Endothelial cell of umbilical vein (primary cell): ENCODE results near the gene MRPS11. TPM values are rescaled to one million over a fixed set of nuclear protein-coding genes. Genes with fewer than 3 reads are reported as not detected.

Source experiments
- BruUV-seq: library from RNA; stranded (reverse); fragments of 400-500 nt; replicated peaks from 2 replicates; lab custom pipeline; 2021; lab: Mats Ljungman, UMichigan
- CTCF ChIA-PET: fragments of 300-600, 350-600 bp; sonication (Branson Sonifier 250); formaldehyde crosslinking; loops from one replicate; lab custom pipeline; 2021; ENCODE audit warnings: antibody characterized with exemption, inconsistent platforms; lab: Charles Lee
- POLR2A ChIA-PET: fragments of 300-600, 350-600 bp; sonication (Branson Sonifier 250); formaldehyde crosslinking; loops from one replicate; lab custom pipeline; 2021; ENCODE audit warnings: antibody characterized with exemption, inconsistent platforms; lab: Charles Lee
- DNase-seq: peaks from one replicate; pipeline ENCODE4 v3.0.0-alpha.2; 2011; ENCODE audit warnings: low read depth, low spot score
- FAIRE-seq: peaks from 2 replicates; lab custom pipeline; 2011; peaks lifted over from hg19 to GRCh38; lab: Jason Lieb, UNC
- H2AFZ ChIP-seq: 2 replicates; pipeline ENCODE4 v1.6.0; 2012; ENCODE audit warnings: low read depth, low read length, control low read depth, inconsistent platforms
- H3K27ac ChIP-seq: 2 replicates; pipeline ENCODE4 v1.5.1; 2011; ENCODE audit warnings: low read depth, mild to moderate bottlenecking, control low read depth, low read length, moderate library complexity; ENCODE audit not compliant: insufficient read depth
- H3K27me3 ChIP-seq, 2 experiments: 2 replicates each; pipeline versions ENCODE4 v1.6.0 to v1.6.1; 2011; ENCODE audit warnings: low read length in 2 of 2, mixed read lengths in 1 of 2; ENCODE audit not compliant: control insufficient read depth in 2 of 2, insufficient read depth in 2 of 2
- H3K36me3 ChIP-seq, 2 experiments: 2 replicates in 1 of 2; 3 replicates in 1 of 2; pipeline ENCODE4 v1.5.1; 2011; ENCODE audit warnings: low read length in 2 of 2, mild to moderate bottlenecking in 1 of 2, moderate library complexity in 1 of 2; ENCODE audit not compliant: control insufficient read depth in 2 of 2, insufficient read depth in 2 of 2; ENCODE audit errors: extremely low read depth in 1 of 2
- H3K4me1 ChIP-seq: 3 replicates; pipeline ENCODE4 v1.5.1; 2011; ENCODE audit warnings: mild to moderate bottlenecking, low read length; ENCODE audit not compliant: control insufficient read depth, insufficient read depth; ENCODE audit errors: extremely low read depth
- H3K4me2 ChIP-seq: 2 replicates; pipeline ENCODE4 v1.6.1; 2011; ENCODE audit warnings: low read length, control low read depth, mixed read lengths; ENCODE audit not compliant: insufficient read depth
- H3K4me3 ChIP-seq, 3 experiments: fragments of 200-600 bp in 1 of 3; sonication (generic), shearing (Covaris generic) in 1 of 3; replicated peaks in 1 of 3; 2 replicates each; pipeline ENCODE4 v1.5.1; 2011 to 2016; ENCODE audit warnings: control low read depth in 3 of 3, low read length in 3 of 3, mild to moderate bottlenecking in 2 of 3, inconsistent platforms in 1 of 3, low read depth in 1 of 3, moderate library complexity in 1 of 3; ENCODE audit not compliant: insufficient read depth in 1 of 3
- H3K79me2 ChIP-seq: 2 replicates; pipeline ENCODE4 v1.6.0; 2012; ENCODE audit warnings: low read length, inconsistent platforms; ENCODE audit not compliant: control insufficient read depth, insufficient read depth
- H3K9ac ChIP-seq: replicated peaks from 2 replicates; pipeline ENCODE3; 2011; ENCODE audit warnings: low read length, control low read depth; ENCODE audit not compliant: insufficient read depth; ENCODE audit errors: extremely low read depth
- H3K9me1 ChIP-seq: replicated peaks from 3 replicates; pipeline ENCODE4 v1.6.0; 2011; ENCODE audit warnings: mild to moderate bottlenecking, low read length; ENCODE audit not compliant: control insufficient read depth, insufficient read depth; ENCODE audit errors: extremely low read depth
- H3K9me3 ChIP-seq: replicated peaks from 2 replicates; pipeline ENCODE4 v1.5.1; 2012; ENCODE audit warnings: low read length, inconsistent platforms; ENCODE audit not compliant: control insufficient read depth, insufficient read depth
- H4K20me1 ChIP-seq: replicated peaks from 2 replicates; pipeline ENCODE3; 2011; ENCODE audit warnings: mild to moderate bottlenecking, low read length; ENCODE audit not compliant: control insufficient read depth, insufficient read depth; ENCODE audit errors: extremely low read depth
- EZH2 ChIP-seq: IDR thresholded peaks from 2 replicates; pipeline ENCODE4 v1.6.1; 2012; ENCODE audit warnings: borderline replicate concordance, low read depth, mild to moderate bottlenecking, moderate library complexity, low read length, inconsistent platforms; ENCODE audit not compliant: severe bottlenecking
- FOS ChIP-seq: IDR thresholded peaks from 2 replicates; pipeline ENCODE4 v1.6.1; 2011; ENCODE audit warnings: mild to moderate bottlenecking, low read length, moderate library complexity, borderline replicate concordance; ENCODE audit not compliant: insufficient read depth
- GATA2 ChIP-seq: IDR thresholded peaks from 2 replicates; pipeline ENCODE4 v1.7.0; 2011; ENCODE audit warnings: low read depth, mild to moderate bottlenecking, moderate library complexity, mixed read lengths, low read length; ENCODE audit not compliant: insufficient read length, insufficient read depth
- JUN ChIP-seq: IDR thresholded peaks from 2 replicates; pipeline ENCODE4 v1.6.1; 2011; ENCODE audit warnings: borderline replicate concordance, low read depth; ENCODE audit not compliant: insufficient read length, insufficient read depth
- MYC ChIP-seq: IDR thresholded peaks from one replicate; pipeline ENCODE4 v1.6.1; 2011; ENCODE audit warnings: mild to moderate bottlenecking, low read depth, low read length
- POLR2A ChIP-seq: IDR thresholded peaks from 2 replicates; pipeline ENCODE4 v1.6.1; 2012; ENCODE audit warnings: low read depth, mild to moderate bottlenecking, control low read depth, low read length
- POLR2AphosphoS5 ChIP-seq: IDR thresholded peaks from 2 replicates; pipeline ENCODE4 v1.6.1; 2012; ENCODE audit warnings: low read depth, mild to moderate bottlenecking, control low read depth, low read length, moderate library complexity; ENCODE audit not compliant: insufficient read depth
- dilution Hi-C: fragments of 300-500 bp; cut with MboI; formaldehyde crosslinking; loops from one replicate; pipeline ENCODE4 v1.15.0; 2019; ENCODE audit warnings: low sequenced_read_pairs; ENCODE audit not compliant: extremely low pct_ligation_motif_present
- intact Hi-C: fragments of 100-400 bp; cut with micrococcal nuclease; formaldehyde crosslinking; loops from one replicate; pipeline ENCODE4 v1.10.0; 2022
- polyA plus RNA-seq, 4 experiments: library from polyadenylated mRNA; depleted of rRNA in 3 of 4; stranded (reverse) in 3 of 4; unstranded in 1 of 4; fragments of >200 nt; gene quantifications; 2 replicates each; pipeline versions ENCODE4 v1.2.1 to v1.2.3, GENCODE V29; 2011 to 2012; ENCODE audit warnings: missing spikeins in 1 of 4
- total RNA-seq: library from RNA; stranded (reverse); gene quantifications from 2 replicates; pipeline ENCODE4 v1.2.3, GENCODE V29; 2021
- TF ChIP-seq, protein P1 (sequence below), 2 donors: IDR thresholded peaks; 1 replicate in 1 of 2; 2 replicates in 1 of 2; pipeline ENCODE4 v1.5.1; 2011; ENCODE audit warnings: low read length in 2 of 2, mild to moderate bottlenecking in 2 of 2, moderate library complexity in 2 of 2, control low read depth in 1 of 2, inconsistent platforms in 1 of 2, low read depth in 1 of 2; ENCODE audit not compliant: insufficient read depth in 1 of 2; ENCODE audit errors: extremely low read depth in 1 of 2
- TF ChIP-seq, protein P2 (sequence below): IDR thresholded peaks from 2 replicates; pipeline ENCODE4 v1.6.1; 2011; ENCODE audit not compliant: insufficient read depth, insufficient read length

The MRPS11 gene
- total and polyA plus RNA-seq, 2 donors (not counting 3 experiments of a cell fraction or from before 2014, with no cell fraction given) = 66.3 to 97.9 TPM

- Histone ChIP-seq H2AFZ (no peak overlapping the region), H4K20me1 (no peaks in the 10 kb centered on the region), H3K27me3 (no peaks in the 10 kb centered on the region), H3K9me1 (no peaks in the 10 kb centered on the region), H3K4me2 (peak overlapping the region; percentile 73), H3K4me1 (peaks cover 37% of the 10 kb centered on the region), H3K9me3 (no peaks in the 10 kb centered on the region), H3K36me3 (peaks cover 2 to 14% of the 10 kb centered on the region in 2 experiments), H3K27ac (peak overlapping the region; percentile 96), H3K79me2 (peaks cover 43% of the 10 kb centered on the region), H3K4me3 (peak overlapping the region in 1 of 3 experiments; percentile 84), H3K9ac (peak overlapping the region; percentile 92)
- FAIRE-seq = peak; percentile 70
- intact Hi-C loops (loop anchor here (2.0 to 5.0 kb wide), 3 partner anchors 157 to 431 kb away; partner anchors contain the start of gene AEN), dilution Hi-C loops (no loop called here)
- DNase-seq = peak; percentile 64
- ChIA-PET CTCF (interaction anchor here (2.6 kb wide), 1 partner anchor 10 kb away, joined by 26 read pairs; no protein-coding TSS in a partner anchor), POLR2A (no interaction called here)
- no TSS peak for BruUV-seq
- TF ChIP-seq, protein P1, sequence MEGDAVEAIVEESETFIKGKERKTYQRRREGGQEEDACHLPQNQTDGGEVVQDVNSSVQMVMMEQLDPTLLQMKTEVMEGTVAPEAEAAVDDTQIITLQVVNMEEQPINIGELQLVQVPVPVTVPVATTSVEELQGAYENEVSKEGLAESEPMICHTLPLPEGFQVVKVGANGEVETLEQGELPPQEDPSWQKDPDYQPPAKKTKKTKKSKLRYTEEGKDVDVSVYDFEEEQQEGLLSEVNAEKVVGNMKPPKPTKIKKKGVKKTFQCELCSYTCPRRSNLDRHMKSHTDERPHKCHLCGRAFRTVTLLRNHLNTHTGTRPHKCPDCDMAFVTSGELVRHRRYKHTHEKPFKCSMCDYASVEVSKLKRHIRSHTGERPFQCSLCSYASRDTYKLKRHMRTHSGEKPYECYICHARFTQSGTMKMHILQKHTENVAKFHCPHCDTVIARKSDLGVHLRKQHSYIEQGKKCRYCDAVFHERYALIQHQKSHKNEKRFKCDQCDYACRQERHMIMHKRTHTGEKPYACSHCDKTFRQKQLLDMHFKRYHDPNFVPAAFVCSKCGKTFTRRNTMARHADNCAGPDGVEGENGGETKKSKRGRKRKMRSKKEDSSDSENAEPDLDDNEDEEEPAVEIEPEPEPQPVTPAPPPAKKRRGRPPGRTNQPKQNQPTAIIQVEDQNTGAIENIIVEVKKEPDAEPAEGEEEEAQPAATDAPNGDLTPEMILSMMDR (IDR thresholded peaks at IDR 0.05; ENCODE audit: extremely low read depth in 1 of 2, insufficient read depth in 1 of 2, low read depth in 1 of 2, low read length in 2 of 2) = no peak
- TF ChIP-seq EZH2 (no peak), POLR2A (peak; percentile 38), GATA2 (peak; percentile 86), MYC (no peak), JUN (peak; percentile 60), FOS (peak; percentile 93), POLR2AphosphoS5 (peak; percentile 72)
- TF ChIP-seq, protein P2, sequence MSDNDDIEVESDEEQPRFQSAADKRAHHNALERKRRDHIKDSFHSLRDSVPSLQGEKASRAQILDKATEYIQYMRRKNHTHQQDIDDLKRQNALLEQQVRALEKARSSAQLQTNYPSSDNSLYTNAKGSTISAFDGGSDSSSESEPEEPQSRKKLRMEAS = no peak
Observed at GRCh38 chr15:88465633-88466224, 1.8 kb upstream of the MRPS11 start.
